ENCODE results near the gene UNC119. TPM values are rescaled to one million over a fixed set of nuclear protein-coding genes. Genes with fewer than 3 reads are reported as not detected.

UNC119 gene
- total RNA-seq, 1 donor from 2014 or later = 23.0 TPM

GRCh38 chr17:28499684-28500357 lies 52.6 kb downstream of the UNC119 start:
- no peak for DNase-seq (ENCODE audit: low spot score)

GRCh38 chr17:28499364-28499664 lies 53.1 kb downstream of the UNC119 start:
- DNase-seq (ENCODE audit: low spot score) = no peak

GRCh38 chr17:28498652-28499363 lies 53.6 kb downstream of the UNC119 start:
- no peak for DNase-seq (ENCODE audit: low spot score)

- DNase-seq (ENCODE audit: low spot score) = no peak
Observed at GRCh38 chr17:28497931-28498330, 54.5 kb downstream of the UNC119 start.

Other genes with a start within 250 kb of the UNC119 start
- 3.1 TPM for gene TMEM97, start 233.4 kb downstream of the UNC119 start, total RNA-seq
- gene IFT20, start 217.2 kb downstream of the UNC119 start, total RNA-seq = 31.3 TPM
- 61.3 TPM for gene TNFAIP1, start 216.9 kb downstream of the UNC119 start, total RNA-seq
- gene POLDIP2, start 195.1 kb downstream of the UNC119 start, total RNA-seq = 79.3 TPM
- not detected for gene SEBOX, start 187.4 kb downstream of the UNC119 start, total RNA-seq
- 2.1 TPM for gene VTN, start 182.3 kb downstream of the UNC119 start, total RNA-seq
- gene SARM1, start 180.9 kb downstream of the UNC119 start, total RNA-seq = 10.7 TPM
- 13.0 TPM for gene SLC46A1, start 146.4 kb downstream of the UNC119 start, total RNA-seq
- 0.10 TPM for gene SLC13A2, start 79.0 kb downstream of the UNC119 start, total RNA-seq
- gene FOXN1, start 46.3 kb downstream of the UNC119 start, total RNA-seq = not detected
- 50.7 TPM for gene PIGS, start 18.9 kb upstream of the UNC119 start, total RNA-seq
- 24.8 TPM for gene ALDOC, start 24.3 kb upstream of the UNC119 start, total RNA-seq
- gene SPAG5, start 46.4 kb upstream of the UNC119 start, total RNA-seq = 3.1 TPM
- gene RSKR, start 61.6 kb upstream of the UNC119 start, total RNA-seq = 7.6 TPM
- gene BLTP2, start 92.5 kb upstream of the UNC119 start, total RNA-seq = 163 TPM
- 41.8 TPM for gene SDF2, start 109.3 kb upstream of the UNC119 start, total RNA-seq
- 76.6 TPM for gene SUPT6H, start 109.6 kb upstream of the UNC119 start, total RNA-seq
- gene PROCA1, start 159.3 kb upstream of the UNC119 start, total RNA-seq = 1.3 TPM
- gene RAB34, start 165.2 kb upstream of the UNC119 start, total RNA-seq = 43.3 TPM
- 1,078 TPM for gene RPL23A, start 167.4 kb upstream of the UNC119 start, total RNA-seq
- 3.4 TPM for gene TLCD1, start 173.6 kb upstream of the UNC119 start, total RNA-seq
- gene NEK8, start 176.2 kb upstream of the UNC119 start, total RNA-seq = 2.3 TPM
- gene TRAF4, start 191.4 kb upstream of the UNC119 start, total RNA-seq = 17.5 TPM

All from mesenteric fat pad (tissue), 1 donor.